Fibroblast of lung (primary cell): Measurements from ENCODE around the gene RBBP8. TPM values are rescaled to one million over a fixed set of nuclear protein-coding genes. Genes with fewer than 3 reads are reported as not detected.

ENCODE experiments used
- DNase-seq, 2 donors: peaks; one replicate each; pipeline versions ENCODE4 v3.0.0 to v3.0.0-alpha.2; 2010; ENCODE audit warnings: low read depth in 2 of 2
- H2AFZ ChIP-seq: 2 replicates; pipeline ENCODE4 v1.5.1; 2012; ENCODE audit warnings: low read length, control low read depth, inconsistent platforms
- H3K27ac ChIP-seq: 2 replicates; pipeline ENCODE4 v1.5.1; 2011; ENCODE audit warnings: low read length, control low read depth; ENCODE audit not compliant: insufficient read depth
- H3K27me3 ChIP-seq: 2 replicates; pipeline ENCODE4 v1.5.1; 2011; ENCODE audit warnings: mild to moderate bottlenecking, low read length; ENCODE audit not compliant: control insufficient read depth, insufficient read depth
- H3K36me3 ChIP-seq: 2 replicates; pipeline ENCODE4 v1.5.1; 2011; ENCODE audit warnings: low read length; ENCODE audit not compliant: control insufficient read depth, insufficient read depth
- H3K4me1 ChIP-seq: 2 replicates; pipeline ENCODE4 v1.5.1; 2011; ENCODE audit warnings: low read length; ENCODE audit not compliant: control insufficient read depth, insufficient read depth; ENCODE audit errors: extremely low read depth
- H3K4me2 ChIP-seq: 2 replicates; pipeline ENCODE4 v1.5.1; 2011; ENCODE audit warnings: low read length, control low read depth; ENCODE audit not compliant: insufficient read depth; ENCODE audit errors: extremely low read depth
- H3K4me3 ChIP-seq, 4 experiments: fragments of 200-600 bp in 1 of 4; sonication (generic) in 1 of 4; replicated peaks in 1 of 4; 2 replicates each; pipeline ENCODE4 v1.5.1; 2011 to 2016; ENCODE audit warnings: low read length in 4 of 4, low read depth in 3 of 4, mild to moderate bottlenecking in 3 of 4, control low read depth in 2 of 4, inconsistent platforms in 1 of 4, mixed read lengths in 1 of 4; ENCODE audit not compliant: insufficient read depth in 1 of 4; ENCODE audit errors: control extremely low read depth in 1 of 4
- H3K79me2 ChIP-seq: 2 replicates; pipeline ENCODE4 v1.5.1; 2012; ENCODE audit warnings: mild to moderate bottlenecking, low read length, inconsistent platforms; ENCODE audit not compliant: control insufficient read depth, insufficient read depth
- H3K9ac ChIP-seq: 2 replicates; pipeline ENCODE4 v1.5.1; 2011; ENCODE audit warnings: mild to moderate bottlenecking, low read length, control low read depth; ENCODE audit not compliant: insufficient read depth
- H3K9me3 ChIP-seq: 2 replicates; pipeline ENCODE4 v1.5.1; 2012; ENCODE audit warnings: low read depth, low read length; ENCODE audit not compliant: control insufficient read depth, insufficient read depth
- H4K20me1 ChIP-seq: 2 replicates; pipeline ENCODE4 v1.5.1; 2011; ENCODE audit warnings: low read length; ENCODE audit not compliant: control insufficient read depth, insufficient read depth; ENCODE audit errors: extremely low read depth
- CTCF ChIP-seq, 2 donors: IDR thresholded peaks in 1 of 2; conservative IDR thresholded peaks in 1 of 2; 1 replicate in 1 of 2; 2 replicates in 1 of 2; pipeline ENCODE4 v1.5.1; 2011 to 2012; ENCODE audit warnings: low read length in 2 of 2, control low read depth in 1 of 2, inconsistent platforms in 1 of 2, low read depth in 1 of 2, mild to moderate bottlenecking in 1 of 2
- EZH2 ChIP-seq: IDR thresholded peaks from 2 replicates; pipeline ENCODE4 v1.5.1; 2012; ENCODE audit warnings: low read length, control low read depth, mild to moderate bottlenecking; ENCODE audit errors: missing control alignments
- polyA plus RNA-seq, 2 donors: library from polyadenylated mRNA; depleted of rRNA in 1 of 2; stranded (reverse) in 1 of 2; unstranded in 1 of 2; fragments of >200 nt; gene quantifications; 2 replicates each; pipeline ENCODE4 v1.2.1, GENCODE V29; 2011 to 2012; ENCODE audit warnings: missing spikeins in 1 of 2
- total RNA-seq: library from RNA; depleted of rRNA; stranded (reverse); fragments of >200 nt; gene quantifications from 2 replicates; pipeline ENCODE4 v1.2.1, GENCODE V29; 2014

RBBP8 gene
- total and polyA plus RNA-seq, 2 donors (not counting 1 experiment from before 2014, with no cell fraction given), result 17.8 to 21.0 TPM

- Histone ChIP-seq H3K9ac (no peak overlapping the region), H3K79me2 (peaks cover under 1% of the 10 kb centered on the region), H2AFZ (no peak overlapping the region), H3K27me3 (no peaks in the 10 kb centered on the region), H3K36me3 (no peaks in the 10 kb centered on the region), H3K4me3 (no peak overlapping the region), H3K9me3 (no peaks in the 10 kb centered on the region), H3K27ac (no peak overlapping the region), H3K4me1 (no peaks in the 10 kb centered on the region), H4K20me1 (no peaks in the 10 kb centered on the region), H3K4me2 (no peak overlapping the region)
- TF ChIP-seq CTCF (conservative IDR thresholded peaks at IDR 0.05 in 1 of 2, IDR thresholded peaks at IDR 0.05 in 1 of 2; ENCODE audit: low read depth in 1 of 2, low read length in 2 of 2), result no peak
- DNase-seq, result no peak
These were observed 6.5 kb downstream of the RBBP8 start for GRCh38 chr18:22939649-22940048.

GRCh38 chr18:22943847-22944246 lies 10.7 kb downstream of the RBBP8 start:
- Histone ChIP-seq H2AFZ (no peak overlapping the region), H3K36me3 (no peaks in the 10 kb centered on the region), H4K20me1 (no peaks in the 10 kb centered on the region), H3K9me3 (no peaks in the 10 kb centered on the region), H3K4me3 (no peak overlapping the region), H3K27me3 (no peaks in the 10 kb centered on the region), H3K9ac (no peak overlapping the region), H3K79me2 (no peaks in the 10 kb centered on the region), H3K4me1 (no peaks in the 10 kb centered on the region), H3K4me2 (no peak overlapping the region), H3K27ac (no peak overlapping the region)
- no peak for TF ChIP-seq CTCF (conservative IDR thresholded peaks at IDR 0.05 in 1 of 2, IDR thresholded peaks at IDR 0.05 in 1 of 2; ENCODE audit: low read depth in 1 of 2, low read length in 2 of 2)
- TF ChIP-seq EZH2, result no peak
- DNase-seq, result no peak

- Histone ChIP-seq H3K79me2 (no peaks in the 10 kb centered on the region), H3K4me2 (no peak overlapping the region), H4K20me1 (no peaks in the 10 kb centered on the region), H3K9ac (no peak overlapping the region), H3K27me3 (no peaks in the 10 kb centered on the region), H3K4me3 (no peak overlapping the region), H3K27ac (no peak overlapping the region), H2AFZ (no peak overlapping the region), H3K4me1 (no peaks in the 10 kb centered on the region), H3K9me3 (no peaks in the 10 kb centered on the region), H3K36me3 (no peaks in the 10 kb centered on the region)
- no peak for DNase-seq
- TF ChIP-seq CTCF (conservative IDR thresholded peaks at IDR 0.05 in 1 of 2, IDR thresholded peaks at IDR 0.05 in 1 of 2; ENCODE audit: low read depth in 1 of 2, low read length in 2 of 2) (no peak), EZH2 (no peak)
These were observed 13.1 kb downstream of the RBBP8 start for GRCh38 chr18:22946217-22946616.
